Fibroblast of villous mesenchyme (primary cell): Measurements from ENCODE around the gene PTEN. TPM values are rescaled to one million over a fixed set of nuclear protein-coding genes. Genes with fewer than 3 reads are reported as not detected.
A peak's percentile ranks its signal among the peaks of the same experiment; 100 is the strongest.

Experiments used
- DNase-seq: peaks from one replicate; pipeline ENCODE4 v3.0.0-alpha.2; 2010; ENCODE audit warnings: low read depth
- H3K4me3 ChIP-seq: 2 replicates; pipeline ENCODE4 v1.5.1; 2011; ENCODE audit warnings: low read depth, mild to moderate bottlenecking, low read length
- CTCF ChIP-seq: IDR thresholded peaks from 2 replicates; pipeline ENCODE4 v1.5.1; 2012; ENCODE audit warnings: low read depth, mild to moderate bottlenecking, low read length; ENCODE audit not compliant: insufficient read depth
- total RNA-seq: library from RNA; depleted of rRNA; stranded (reverse); fragments of >200 nt; gene quantifications from 2 replicates; pipeline ENCODE4 v1.2.3, GENCODE V29; 2012

PTEN gene
- total RNA-seq, 1 donor, result 276 TPM

GRCh38 chr10:87935290-87936141 is 72.1 kb downstream of the PTEN start:
- no peak for TF ChIP-seq CTCF
- DNase-seq, result no peak

GRCh38 chr10:87940210-87940609 is 76.8 kb downstream of the PTEN start:
- H3K4me3 ChIP-seq, result no peak overlapping the region
- DNase-seq, result no peak
- TF ChIP-seq CTCF, result no peak

More at GRCh38 chr10:87935290-87936141, 72.1 kb downstream of the PTEN start:
- H3K4me3 ChIP-seq, result no peak overlapping the region

GRCh38 chr10:87942884-87943527 is 79.6 kb downstream of the PTEN start:
- DNase-seq, result no peak
- no peak overlapping the region for H3K4me3 ChIP-seq
- no peak for TF ChIP-seq CTCF

GRCh38 chr10:87945984-87946383 is 82.6 kb downstream of the PTEN start:
- peak; percentile 43 for DNase-seq
- no peak overlapping the region for H3K4me3 ChIP-seq
- TF ChIP-seq CTCF, result no peak

- no peak for TF ChIP-seq CTCF
- H3K4me3 ChIP-seq, result no peak overlapping the region
- no peak for DNase-seq
Measured at GRCh38 chr10:87952612-87953011, 89.2 kb downstream of the PTEN start.

- no peak for TF ChIP-seq CTCF
- no peak for DNase-seq
- H3K4me3 ChIP-seq, result no peak overlapping the region
Measured at GRCh38 chr10:87956055-87956454, 92.6 kb downstream of the PTEN start.

- DNase-seq, result no peak
- no peak for TF ChIP-seq CTCF
Measured at GRCh38 chr10:87957702-87958101, 94.3 kb downstream of the PTEN start.

More at GRCh38 chr10:87957702-87958101, 94.3 kb downstream of the PTEN start:
- no peak overlapping the region for H3K4me3 ChIP-seq
